ENCODE measurements around the gene FKBP1B.
"Not testable (repeated sequence)": the region's sequence is repeated elsewhere in the genome, so short reads cannot be mapped to it uniquely, and the experiment has no call there.

Gene FKBP1B

GRCh38 chr2:24104906-24105305 is 55.4 kb downstream of the FKBP1B start:
- DNase-seq: no peak

GRCh38 chr2:24105816-24106215 is 56.3 kb downstream of the FKBP1B start:
- DNase-seq: no peak

GRCh38 chr2:24106786-24107185 is 57.2 kb downstream of the FKBP1B start:
- DNase-seq: no peak

- no peak for DNase-seq
Observed at GRCh38 chr2:24107336-24107735, 57.8 kb downstream of the FKBP1B start.

GRCh38 chr2:24109431-24109830 is 59.9 kb downstream of the FKBP1B start:
- DNase-seq: not testable (repeated sequence)

GRCh38 chr2:24110660-24111303 is 61.2 kb downstream of the FKBP1B start:
- no peak for DNase-seq

GRCh38 chr2:24111407-24111901 is 61.9 kb downstream of the FKBP1B start:
- DNase-seq: no peak
